Body of pancreas (tissue), 4 donors: Measurements from ENCODE around the gene KIF1A.

Experiments used
- CTCF ChIP-seq, 7 experiments: fragments of 450-650 bp in 4 of 7; fragments of 200-600 bp in 3 of 7; sonication (generic) in 3 of 7; IDR thresholded peaks; one replicate each; pipeline ENCODE4 v1.5.1; 2016 to 2019; ENCODE audit warnings: antibody characterized with exemption in 7 of 7
- POLR2A ChIP-seq, 3 donors: fragments of 450-650 bp; IDR thresholded peaks; one replicate each; pipeline ENCODE4 v1.6.1; 2016; ENCODE audit warnings: antibody characterized with exemption in 3 of 3, mild to moderate bottlenecking in 2 of 3

GRCh38 chr2:240749516-240749915 is 70.5 kb downstream of the KIF1A start:
- no peak for TF ChIP-seq POLR2A (IDR thresholded peaks at IDR 0.05)
- no peak for TF ChIP-seq CTCF (IDR thresholded peaks at IDR 0.05)
